Kasumi-1 (cell line): ENCODE data around the gene ONECUT3.

Source experiments
- DNase-seq, 2 experiments: peaks; one replicate each; lab custom pipeline; 2025; lab: John Stamatoyannopoulos, UW

The ONECUT3 gene

DNA sequence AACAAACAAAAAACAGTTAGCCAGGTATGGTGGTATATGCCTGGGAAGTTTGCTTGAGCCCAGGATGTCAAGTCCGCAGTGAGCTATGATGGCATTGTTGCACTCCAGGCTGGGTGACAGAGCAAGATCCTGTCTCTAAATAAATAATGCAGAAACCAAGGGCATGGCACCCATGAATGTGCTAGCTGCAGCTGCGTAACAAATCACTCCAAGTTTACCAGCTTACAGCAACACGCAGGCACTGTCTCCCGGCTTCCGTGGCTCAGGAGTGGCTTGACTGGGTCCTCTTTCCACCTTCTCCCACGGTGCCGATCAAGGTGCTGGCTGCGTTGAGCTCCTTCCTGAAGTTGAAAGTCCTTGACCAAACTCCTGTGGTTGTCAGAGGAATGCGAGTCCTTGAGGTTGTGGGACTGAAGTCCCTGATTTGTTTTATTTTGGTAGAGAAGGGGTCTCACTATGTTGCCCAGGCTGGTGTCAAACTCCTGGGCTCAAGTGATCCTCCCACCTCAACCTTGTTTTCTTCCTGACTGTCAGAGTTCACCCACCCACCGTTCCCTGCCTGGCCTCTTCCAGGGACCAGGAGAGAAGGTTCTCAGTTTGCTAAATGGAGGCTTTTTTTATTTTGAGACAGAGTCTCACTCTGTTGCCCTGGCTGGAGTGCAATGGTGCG, 13.2 kb upstream of the ONECUT3 start:
- no peak for DNase-seq

DNA sequence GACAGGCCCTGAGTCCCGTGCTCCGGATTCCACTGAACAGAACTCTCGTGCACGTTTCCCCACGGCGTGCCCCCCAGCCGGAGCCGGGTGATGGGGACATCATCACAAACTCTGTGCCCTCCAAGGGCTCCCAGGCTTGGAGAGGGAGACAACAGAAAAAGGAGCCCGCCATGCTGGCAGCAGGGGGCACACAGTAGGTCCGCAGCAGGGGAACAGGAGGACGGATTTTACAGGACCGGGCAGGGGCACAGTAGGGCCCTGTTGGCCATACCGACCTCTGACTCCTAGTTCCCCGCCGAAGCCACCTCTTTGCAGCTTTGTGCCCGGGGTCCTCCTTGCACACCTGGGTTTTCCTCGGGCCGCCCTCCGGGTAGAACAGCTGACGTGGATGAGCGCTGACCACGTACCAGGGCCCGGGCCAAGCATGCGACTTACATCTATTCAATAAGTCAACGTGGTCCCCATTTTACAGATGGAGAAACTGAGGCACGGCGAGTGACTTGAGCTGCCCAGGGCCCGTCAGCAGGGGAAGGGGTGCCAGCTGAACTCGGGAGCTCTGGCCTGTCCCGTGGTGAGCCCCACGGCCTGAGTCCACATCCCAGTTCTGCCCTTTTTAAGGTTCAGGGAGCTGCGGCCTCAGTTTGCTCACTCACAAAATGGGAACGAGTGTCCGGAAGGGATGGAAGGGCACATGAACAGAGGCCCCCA, 10.2 kb upstream of the ONECUT3 start:
- DNase-seq, result no peak

GRCh38 chr19:1744133-1744665, 9.1 kb upstream of the ONECUT3 start:
- no peak for DNase-seq

DNA sequence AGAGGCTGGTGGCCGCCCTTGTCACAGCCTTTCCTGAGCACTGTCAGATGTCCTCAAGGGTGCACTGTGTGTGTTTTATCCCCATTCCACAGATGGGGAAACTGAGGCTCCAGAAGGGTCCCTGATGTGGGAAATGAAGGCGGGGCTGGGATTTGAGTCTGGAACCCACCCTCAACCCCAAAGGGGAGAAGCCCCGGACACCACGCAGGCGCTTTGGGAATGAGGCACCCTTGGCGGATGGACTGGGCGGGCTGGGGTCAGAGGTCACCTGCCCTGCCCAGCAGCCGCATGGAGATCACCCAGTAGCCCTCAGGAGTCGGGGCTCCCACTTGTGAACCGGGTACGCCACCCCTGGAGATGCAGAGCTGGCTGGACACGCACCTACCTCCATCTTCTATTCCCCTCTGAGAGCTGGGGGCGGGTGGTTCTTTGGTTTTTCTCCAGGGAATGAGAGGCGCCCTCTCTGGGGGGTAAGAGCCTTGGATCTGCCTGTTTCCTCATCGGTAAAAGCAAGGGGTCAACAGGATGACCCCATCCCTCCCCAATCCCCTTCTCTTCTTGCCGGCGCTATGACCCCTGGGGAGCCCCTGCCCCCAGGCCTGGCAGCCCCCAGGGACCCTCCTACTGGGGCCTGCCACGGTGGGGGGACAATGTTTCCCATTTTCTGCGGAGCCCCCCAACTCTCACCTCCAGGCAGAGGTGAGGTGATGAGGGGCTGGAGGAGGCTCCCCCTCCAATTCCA, 8.3 kb upstream of the ONECUT3 start:
- DNase-seq, result no peak

DNA sequence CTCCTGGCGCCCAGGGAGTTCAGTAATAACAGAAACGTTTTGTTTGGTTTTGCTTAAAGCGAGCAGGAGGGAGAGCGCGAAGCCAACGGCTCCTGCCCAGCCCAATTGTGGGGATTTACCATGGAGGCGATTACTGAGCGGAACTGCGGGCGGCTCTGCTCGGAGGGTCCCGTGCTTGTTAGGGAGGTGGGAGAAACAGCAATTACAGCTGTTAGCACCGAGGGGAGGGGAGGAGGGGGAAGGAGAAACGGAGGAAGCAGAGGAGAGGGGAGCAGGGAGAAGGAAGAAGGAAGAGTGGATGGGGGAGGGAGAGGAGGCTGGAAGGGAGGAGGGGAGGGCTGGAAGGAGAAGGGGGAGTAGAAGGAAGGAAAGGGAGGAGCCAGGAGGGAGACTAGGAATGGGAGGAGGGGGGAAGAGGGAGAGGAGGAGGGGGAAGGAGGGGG, 7.7 kb upstream of the ONECUT3 start:
- peak in 1 of 2 experiments; percentile 22 for DNase-seq

DNA sequence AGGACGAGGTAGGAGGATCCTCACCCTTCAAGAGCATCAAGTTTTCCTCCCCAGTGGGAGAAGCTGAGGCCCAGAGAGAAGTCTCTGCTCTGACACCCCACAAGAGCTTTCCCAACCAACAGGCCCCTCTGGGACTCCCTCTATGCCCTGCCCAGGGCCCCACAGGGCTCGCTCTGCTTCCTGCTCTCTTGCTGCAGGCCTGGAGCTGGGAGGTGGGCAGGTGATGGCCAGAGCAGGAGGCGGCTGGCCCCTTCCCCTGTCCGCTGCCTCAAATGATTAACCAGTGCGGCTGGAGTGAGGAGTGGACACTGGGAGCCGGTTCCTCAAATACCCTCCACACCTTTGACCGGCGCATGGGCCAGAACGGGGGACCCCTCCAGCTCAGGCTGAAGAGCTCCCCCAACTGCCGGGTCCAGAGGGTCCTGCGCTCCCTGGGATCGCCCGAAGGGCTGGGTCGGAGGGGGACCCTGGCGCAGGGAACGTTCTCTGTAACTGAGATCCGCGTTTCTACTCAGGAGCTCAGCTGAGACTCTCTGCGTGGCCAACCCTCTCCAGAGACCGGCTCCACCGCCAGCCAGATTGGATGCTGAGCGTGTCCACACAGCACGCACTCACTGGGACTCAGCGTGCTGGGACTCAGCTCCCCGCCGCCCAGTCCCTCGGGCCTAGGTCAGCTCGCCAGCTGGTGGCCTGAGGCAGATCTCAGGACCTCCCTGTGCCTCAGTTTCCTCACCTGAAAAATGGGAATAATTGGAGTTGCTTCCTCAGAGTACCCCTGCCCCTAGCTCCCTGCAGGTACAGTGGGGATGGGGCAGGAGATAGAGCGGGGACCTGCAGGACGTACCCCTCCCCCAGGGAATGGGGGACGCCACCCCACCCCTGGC, 6.7 kb upstream of the ONECUT3 start:
- peak; percentile 5 to 21 for DNase-seq

DNA sequence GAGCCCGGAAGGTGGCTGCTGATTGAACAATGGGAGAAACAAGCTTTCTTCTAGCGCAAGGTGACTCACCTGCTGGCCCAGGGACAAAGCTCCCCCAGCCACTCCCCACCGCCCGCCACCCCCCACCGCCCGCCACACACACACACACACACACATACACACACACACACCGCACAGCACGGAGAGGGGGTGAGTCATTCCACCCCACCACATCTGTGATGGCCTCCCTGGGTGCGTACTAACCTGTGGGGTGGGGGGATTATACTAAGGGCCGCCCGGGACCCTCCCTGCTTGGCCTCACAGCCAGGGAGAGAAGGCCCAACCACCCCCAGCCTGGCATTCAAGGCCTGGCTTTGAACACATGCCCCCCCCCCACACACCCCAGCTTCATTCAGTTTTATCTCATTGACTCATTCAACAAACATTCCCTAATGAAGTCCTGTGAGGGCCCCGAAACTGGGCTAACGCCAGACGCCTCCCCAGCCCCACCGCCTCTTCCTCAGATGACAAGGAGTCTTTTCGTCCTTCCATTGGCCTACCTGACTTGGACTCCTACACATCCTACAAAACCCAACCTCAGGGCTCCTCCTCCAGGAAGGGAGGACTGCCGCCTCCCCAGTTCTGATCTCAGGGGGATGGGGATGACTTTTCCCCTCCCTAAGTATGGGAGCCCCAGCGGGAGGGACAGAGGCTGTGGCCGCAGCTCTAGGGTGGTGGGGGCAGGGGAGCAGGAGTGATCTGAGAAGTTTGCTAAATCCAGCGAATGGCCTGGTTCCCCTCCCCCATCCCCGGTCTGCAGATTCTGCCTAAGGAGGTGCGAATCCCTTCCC, 5.8 kb upstream of the ONECUT3 start:
- DNase-seq, result no peak

GRCh38 chr19:1748115-1748872, 5.0 kb upstream of the ONECUT3 start:
- no peak for DNase-seq

DNA sequence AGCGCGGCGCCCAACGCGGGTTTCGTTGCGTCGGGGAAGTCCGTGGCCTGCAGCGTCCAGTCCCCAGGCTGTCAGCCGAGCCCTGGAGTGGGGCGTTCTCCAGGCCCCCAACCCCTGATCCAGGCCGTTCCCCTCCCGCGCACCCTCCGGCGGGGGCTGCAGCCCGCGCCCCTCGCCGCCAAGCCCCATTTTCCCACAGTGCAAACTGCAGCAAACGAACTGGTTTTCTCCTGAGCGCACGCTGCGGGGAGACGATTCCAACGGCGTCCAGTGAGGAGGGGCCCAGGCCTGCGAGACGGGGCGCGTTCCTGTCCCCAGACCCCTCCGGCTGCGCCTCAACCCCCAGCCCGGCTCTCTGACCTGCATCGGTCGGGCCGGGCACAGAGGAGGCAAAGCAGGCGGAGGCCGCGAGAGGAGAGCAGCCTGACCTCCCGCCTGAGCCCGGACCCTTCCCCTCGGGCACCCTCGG, 4.4 kb upstream of the ONECUT3 start:
- no peak for DNase-seq

- DNase-seq, result no peak
These were observed 3.6 kb upstream of the ONECUT3 start for GRCh38 chr19:1749373-1750342.

GRCh38 chr19:1750343-1751021, 2.8 kb upstream of the ONECUT3 start:
- no peak for DNase-seq

GRCh38 chr19:1751367-1752008, 1.8 kb upstream of the ONECUT3 start:
- no peak for DNase-seq

GRCh38 chr19:1752009-1752756, 1.1 kb upstream of the ONECUT3 start:
- DNase-seq, result peak; percentile 74 to 79

DNA sequence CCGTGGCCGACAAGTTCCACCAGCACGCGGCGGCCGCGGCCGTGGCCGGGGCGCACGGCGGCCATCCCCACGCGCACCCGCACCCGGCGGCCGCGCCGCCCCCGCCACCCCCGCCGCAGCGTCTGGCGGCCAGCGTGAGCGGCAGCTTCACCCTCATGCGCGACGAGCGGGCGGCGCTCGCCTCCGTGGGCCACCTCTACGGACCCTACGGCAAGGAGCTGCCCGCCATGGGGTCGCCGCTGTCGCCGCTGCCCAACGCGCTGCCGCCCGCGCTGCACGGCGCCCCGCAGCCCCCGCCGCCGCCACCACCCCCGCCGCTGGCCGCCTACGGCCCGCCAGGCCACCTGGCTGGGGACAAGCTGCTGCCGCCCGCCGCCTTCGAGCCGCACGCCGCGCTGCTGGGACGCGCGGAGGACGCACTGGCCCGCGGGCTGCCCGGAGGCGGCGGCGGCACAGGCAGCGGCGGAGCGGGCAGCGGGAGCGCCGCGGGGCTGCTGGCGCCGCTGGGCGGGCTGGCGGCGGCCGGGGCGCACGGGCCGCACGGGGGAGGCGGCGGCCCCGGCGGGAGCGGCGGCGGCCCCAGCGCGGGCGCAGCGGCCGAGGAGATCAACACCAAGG, 821 bp downstream of the ONECUT3 start:
- DNase-seq, result no peak

DNA sequence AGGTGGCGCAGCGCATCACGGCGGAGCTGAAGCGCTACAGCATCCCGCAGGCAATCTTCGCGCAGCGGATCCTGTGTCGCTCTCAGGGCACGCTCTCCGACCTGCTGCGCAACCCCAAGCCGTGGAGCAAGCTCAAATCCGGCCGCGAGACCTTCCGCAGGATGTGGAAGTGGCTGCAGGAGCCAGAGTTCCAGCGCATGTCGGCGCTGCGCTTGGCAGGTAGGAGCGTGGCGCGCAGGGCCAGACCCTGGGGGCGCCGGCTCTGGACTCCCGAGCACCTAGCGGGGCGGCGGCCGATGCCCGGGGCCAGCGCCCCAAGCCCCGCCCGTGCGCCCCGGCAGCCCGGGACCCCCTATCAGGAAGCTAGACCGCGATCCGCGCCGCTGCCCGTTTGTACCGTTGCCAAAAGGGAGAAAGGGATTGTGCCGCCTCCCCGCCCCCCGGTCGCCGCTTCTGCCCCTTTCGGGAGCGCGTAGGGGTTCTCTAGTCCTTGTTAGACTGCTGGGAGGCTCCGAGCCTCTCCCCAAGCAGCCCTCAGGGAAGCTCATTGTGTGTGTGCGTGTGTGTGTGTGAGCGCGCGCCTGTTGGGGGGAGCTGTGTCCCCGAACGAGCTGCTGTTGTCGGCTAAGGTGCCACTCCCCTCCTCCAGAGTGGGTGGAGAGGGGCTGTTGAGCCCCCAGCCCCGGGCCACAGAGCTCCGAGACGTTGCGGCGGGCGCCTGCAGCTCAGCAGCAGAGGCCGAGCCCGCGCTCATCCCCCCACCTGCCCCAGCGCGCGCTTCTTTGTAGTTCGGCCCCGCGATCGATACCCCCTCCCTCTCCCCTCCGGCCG, 1.5 kb downstream of the ONECUT3 start:
- DNase-seq, result no peak
